ENCODE measurements around the gene KANK4. TPM values are rescaled to one million over a fixed set of nuclear protein-coding genes. Genes with fewer than 3 reads are reported as not detected.

KANK4 gene
- polyA plus RNA-seq, 3 donors, result 1.9 to 8.1 (median 2.4) TPM

DNA sequence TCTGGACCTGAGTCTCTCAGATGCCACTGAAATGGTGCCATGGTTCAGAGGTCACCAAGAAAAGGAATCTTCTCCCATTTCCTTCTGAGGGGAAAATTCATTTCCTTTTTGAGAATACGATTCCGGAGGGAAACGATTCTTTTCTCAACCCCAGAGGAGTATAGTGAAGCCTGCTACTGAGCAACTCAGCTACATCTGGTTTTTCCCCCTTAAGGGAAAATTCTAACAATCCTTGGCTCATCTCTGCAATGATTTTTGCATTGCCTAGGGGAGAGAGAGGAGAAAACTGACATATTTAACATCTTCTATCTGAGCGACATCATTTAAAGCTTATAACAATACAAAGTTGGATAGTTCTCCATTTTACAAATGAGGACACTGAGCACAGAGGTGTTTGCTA lies 22.4 kb upstream of the KANK4 start:
- 50 to 79% (median 76%) methylated on average over 4 of the region's 4 CpGs for whole genome bisulfite sequencing, 3 donors
- no peak overlapping the region for H3K27ac ChIP-seq (ENCODE audit: low read depth, low read length)

DNA sequence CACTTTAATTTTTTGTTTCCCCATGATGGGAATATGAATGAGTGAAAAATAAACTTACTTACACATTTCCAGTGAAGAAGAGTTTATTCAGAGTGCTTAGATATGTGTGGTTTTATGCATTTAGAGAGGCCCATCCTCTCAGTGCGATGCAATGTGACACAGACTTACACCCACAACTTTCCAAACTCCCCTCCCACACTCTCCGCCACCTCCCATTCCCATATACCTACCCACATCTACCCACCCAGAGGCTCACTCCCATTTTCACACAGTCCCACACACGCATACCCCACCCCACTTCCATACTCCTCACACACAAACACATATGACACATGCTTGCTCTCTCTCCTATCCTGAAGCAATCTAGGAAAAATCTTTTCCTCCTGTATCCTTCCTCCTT lies 21.9 kb upstream of the KANK4 start:
- no peak overlapping the region for H3K27ac ChIP-seq (ENCODE audit: low read depth, low read length)
- WGBS, 3 donors, result 95 to 99% (median 96%) methylated on average over 3 of the region's 3 CpGs

DNA sequence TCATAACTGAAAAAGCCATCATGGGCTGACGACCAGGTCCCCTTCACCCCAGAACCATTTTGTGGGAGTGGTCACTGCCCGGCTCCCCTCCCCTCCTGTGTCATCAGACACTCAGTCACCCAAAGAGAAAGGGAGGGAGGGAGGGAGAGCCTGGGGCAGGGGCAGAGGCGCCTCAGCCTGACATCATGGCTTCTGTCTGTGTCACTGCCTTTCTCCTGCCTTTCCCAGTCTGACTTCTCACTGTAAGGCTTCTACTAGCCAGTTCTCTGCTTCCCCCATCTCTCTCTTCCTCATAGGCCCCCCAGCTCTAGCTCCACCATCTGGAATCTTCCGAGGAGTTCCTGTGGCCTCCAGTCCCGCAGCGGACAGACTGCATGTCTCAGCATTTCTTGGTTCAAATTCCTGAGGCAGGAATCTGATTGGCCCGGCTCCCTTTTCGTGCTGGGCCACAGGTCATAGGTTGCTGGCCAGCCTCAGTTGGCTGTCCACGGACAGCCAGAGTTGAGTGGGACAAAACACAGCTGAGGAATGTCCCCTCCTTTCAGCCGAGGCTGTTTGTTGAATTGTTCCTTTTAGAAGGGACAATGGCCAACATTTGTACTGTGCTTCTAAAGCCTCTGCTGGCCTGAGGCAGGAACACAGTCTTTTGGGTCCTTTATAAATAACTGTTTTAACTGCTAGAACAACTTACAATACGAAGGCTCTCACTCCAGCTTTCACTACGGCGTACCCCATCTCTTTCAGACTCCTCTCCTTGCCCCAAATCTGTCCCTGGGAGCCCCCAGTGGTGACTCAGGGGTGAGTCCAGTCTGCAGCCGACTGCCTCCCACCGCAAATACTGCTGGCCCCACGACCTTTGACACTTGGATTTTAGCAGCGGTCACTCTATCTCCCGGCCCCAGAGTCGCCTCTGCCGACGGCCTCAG lies 18.7 kb upstream of the KANK4 start:
- WGBS, 3 donors, result 51 to 60% (median 59%) methylated on average over 21 of the region's 21 CpGs
- no peak overlapping the region for H3K27ac ChIP-seq (ENCODE audit: low read depth, low read length)

DNA sequence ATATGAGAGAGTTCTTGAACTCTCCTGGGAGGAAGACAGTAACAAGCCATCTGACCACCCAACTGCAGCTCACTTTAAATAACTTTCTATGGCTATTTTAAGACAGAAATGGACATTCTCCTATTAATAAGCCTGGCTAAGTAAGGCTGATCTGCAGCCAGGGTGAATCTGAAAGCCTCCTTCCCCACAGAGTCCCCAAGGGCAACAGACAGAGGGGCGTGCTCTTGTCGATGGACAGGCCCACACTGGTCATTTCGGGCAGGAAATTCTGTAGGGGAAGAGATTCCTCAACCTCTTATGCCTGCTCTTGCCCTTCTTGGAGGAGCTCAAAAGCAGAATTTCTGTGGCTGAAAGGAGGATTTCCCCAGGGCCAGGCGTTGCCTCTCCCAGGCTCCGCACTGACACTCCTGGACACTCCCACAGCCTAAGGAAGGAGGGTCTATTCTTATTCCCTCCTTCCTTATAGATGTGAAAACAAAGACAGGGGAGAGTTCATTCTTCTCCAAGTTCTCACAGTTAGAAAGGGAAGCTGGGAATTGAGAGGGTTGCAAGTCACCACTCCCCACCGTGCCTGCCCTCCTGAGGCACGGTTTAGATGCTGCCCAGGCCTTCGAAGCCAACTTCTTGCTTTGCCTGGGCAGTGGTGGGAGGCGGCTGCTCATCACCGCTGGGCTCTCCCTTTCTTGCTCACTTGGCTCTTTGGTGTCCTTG lies 17.9 kb upstream of the KANK4 start:
- H3K27ac ChIP-seq (ENCODE audit: low read depth, low read length), result no peak overlapping the region
- 51 to 74% (median 54%) methylated on average over 10 of the region's 10 CpGs for WGBS, 3 donors

DNA sequence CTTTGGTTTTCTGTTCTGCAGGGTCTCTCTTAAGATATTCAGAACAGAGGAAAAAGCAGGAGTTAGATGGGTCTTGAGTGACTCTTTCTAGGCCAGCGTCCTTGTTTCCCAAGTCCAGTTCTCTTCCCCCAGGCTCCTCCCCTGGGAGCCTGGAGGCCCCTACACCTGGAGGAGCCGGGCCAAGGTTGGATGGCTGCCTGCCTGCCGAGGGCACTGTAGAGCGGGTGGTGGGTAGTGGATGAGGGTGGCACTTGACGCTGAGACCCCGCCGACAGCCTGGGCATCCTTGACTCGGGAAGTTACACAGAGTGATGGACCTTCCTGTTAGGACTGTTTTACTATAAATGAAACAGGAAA lies 17.4 kb upstream of the KANK4 start:
- 51 to 63% (median 61%) methylated on average over 8 of the region's 8 CpGs for WGBS, 3 donors
- H3K27ac ChIP-seq (ENCODE audit: low read depth, low read length), result no peak overlapping the region

DNA sequence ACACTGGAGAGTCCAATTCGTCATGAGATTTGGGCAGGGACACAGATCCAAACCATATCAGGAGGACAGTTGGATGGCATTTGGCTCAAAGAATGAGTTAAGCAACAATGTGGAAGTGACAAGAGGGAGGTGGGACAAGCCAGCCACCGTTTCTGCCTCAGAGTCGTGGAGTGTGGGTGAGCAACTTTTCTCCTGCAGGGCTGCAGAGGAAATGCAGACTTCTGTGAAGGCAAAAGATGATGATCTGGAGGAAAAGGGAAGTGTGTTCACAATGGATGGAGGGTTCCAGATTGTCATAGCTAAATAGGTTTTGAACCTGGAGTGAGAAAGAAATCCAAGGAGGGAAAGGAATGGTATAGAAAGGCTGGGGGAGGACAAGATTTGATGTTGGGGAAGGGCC lies 16.4 kb upstream of the KANK4 start:
- 36 to 62% (median 39%) methylated on average over 3 of the region's 3 CpGs for WGBS, 3 donors
- H3K27ac ChIP-seq (ENCODE audit: low read depth, low read length), result no peak overlapping the region

DNA sequence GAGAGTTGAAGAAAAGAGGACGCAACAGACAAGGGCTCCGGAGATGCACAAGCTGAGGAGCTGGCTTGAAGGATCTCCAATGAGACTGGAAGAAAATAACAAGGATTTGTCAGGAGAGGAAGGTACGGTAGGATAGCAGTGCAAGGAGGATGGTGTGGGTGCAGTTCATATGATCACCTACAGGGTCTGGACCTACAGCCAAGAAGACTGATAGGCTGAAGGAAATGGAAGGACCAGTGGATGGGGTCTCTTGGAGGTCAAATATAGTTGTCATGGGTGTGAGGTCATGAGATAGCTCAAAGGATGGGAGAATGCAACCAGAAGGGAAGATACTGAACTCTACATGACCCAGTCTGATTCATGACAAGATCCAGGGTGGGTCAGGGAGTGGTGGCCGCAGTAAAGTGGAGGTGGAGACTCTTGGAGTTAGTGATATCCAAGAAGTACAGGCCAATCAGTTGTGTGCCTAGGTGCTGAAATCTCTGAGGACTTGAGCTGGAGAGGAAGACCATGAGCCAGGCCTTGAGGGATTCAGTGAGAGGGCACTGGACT lies 15.3 kb upstream of the KANK4 start:
- H3K27ac ChIP-seq (ENCODE audit: low read depth, low read length), result no peak overlapping the region
- WGBS, 3 donors, result 87 to 94% (median 94%) methylated on average over 4 of the region's 4 CpGs

DNA sequence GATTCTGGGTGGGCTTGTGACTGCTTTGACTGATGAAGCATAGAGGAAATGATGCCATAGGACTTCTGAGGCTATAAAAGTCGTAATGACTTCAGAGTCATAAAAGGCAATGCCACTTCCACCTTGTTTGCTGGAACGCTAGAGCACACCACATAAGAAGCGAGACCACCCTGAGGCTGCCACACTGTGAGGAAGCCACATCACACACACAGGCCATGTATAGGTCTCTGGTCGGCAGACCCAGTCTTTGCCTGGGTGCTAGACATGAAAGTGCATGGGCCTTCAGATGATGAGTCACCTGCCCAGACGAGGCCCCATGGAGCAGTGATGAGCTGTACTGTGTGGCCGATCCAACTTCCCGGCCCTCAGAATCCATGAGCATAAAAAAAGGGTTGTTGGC lies 14.2 kb upstream of the KANK4 start:
- H3K27ac ChIP-seq (ENCODE audit: low read depth, low read length), result no peak overlapping the region
- 81 to 91% (median 85%) methylated on average over 7 of the region's 7 CpGs for WGBS, 3 donors

DNA sequence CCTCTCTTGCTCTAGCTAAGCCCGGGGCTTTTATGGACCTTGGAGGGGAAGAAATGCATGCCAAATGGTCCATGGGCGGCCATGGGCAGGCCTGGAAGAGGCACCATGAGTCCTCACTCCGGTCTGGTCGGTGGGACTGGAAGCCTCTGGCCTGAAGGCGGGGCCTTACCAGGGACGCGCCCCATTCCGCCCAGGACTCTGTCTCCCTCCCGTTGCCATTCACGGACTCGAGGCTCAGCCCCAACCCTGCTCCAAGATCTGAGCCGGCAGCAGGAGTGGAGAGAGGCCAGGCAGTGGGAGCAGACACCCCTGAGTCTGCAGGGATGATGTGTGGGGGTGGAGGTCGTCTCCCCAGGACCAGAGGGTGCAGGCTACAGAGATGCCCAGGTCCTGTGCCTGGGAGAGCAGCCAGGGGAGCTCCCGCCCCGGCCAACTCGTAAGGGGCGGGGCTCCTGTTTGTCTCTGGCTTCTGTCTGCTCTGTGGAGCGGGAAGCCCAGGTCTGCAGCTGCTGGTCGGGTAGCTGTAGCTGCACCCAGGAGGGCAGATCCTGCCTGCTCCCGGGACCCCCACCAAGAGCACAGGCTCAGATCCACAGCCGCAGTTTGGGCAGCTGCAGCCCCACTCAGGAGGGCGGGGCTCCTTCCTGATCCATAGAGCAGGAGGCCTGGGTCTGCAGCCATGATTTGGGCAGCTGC lies 8.3 kb upstream of the KANK4 start:
- no peak overlapping the region for H3K27ac ChIP-seq (ENCODE audit: low read depth, low read length)
- WGBS, 3 donors, result 65 to 78% (median 66%) methylated on average over 20 to 22 of the region's 22 CpGs

DNA sequence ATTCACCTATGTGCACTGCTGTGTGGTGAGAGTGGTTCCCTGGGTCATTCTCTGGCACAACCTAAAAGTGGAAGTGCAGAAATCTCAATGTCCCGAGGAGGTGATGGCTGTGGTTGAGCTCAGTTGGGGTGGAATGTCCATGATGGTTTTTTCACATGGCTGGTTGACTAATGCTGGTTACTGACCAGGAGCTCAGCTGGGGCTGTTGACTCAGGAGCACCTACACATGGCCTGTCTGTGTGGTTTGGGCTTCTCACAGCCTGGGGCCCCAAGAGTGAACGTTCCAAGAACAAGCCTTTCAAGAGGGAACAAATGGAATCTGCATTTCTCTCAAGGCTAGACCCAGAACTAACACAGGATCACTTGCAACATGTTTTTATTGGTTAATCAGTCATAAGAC lies 6.4 kb upstream of the KANK4 start:
- H3K27ac ChIP-seq (ENCODE audit: low read depth, low read length), result no peak overlapping the region
- 54 to 81% (median 69%) methylated on average over 2 of the region's 2 CpGs for WGBS, 3 donors

DNA sequence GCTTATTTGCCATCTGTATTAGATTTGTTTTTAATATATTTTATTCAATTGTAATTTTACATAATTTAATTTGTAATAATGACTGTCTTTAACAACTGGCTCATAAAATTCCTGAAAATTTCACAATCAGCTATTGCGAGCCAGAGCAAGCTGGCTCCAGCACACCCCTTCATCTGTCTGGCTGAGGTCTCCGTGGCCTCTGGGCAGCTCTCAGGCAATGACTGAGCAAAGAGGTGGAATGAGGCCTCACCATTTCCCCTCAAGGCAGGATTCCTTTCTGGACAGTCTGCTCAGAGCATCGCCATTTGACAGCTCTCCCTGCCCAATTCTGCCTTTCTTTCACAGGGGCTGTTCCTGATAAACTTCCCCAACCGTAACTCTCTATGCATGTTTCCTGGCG lies 5.8 kb upstream of the KANK4 start:
- 47 to 88% (median 49%) methylated on average over 5 of the region's 5 CpGs for WGBS, 3 donors
- no peak overlapping the region for H3K27ac ChIP-seq (ENCODE audit: low read depth, low read length)

DNA sequence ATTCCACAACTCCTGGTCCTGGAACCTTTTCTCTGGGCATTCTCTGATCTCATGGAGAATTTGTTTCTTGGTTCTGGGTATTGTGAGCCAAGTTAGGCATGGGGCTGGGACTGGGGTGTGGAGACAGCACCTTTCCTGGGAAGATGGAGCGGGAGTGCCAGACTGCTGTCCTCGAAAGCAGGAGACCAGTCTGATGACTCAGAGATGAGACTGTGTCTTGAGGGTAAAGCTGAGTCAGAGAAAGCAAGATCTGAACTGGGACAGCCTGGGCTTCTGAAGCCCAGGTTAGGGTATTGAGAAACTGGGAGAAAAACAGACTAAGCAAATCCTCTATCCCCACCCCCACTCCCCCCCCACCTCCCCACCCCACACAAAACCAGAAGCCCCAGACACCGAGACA lies 2.2 kb upstream of the KANK4 start:
- H3K27ac ChIP-seq (ENCODE audit: low read depth, low read length), result no peak overlapping the region
- WGBS, 3 donors, result 71 to 97% (median 72%) methylated on average over 3 of the region's 3 CpGs

DNA sequence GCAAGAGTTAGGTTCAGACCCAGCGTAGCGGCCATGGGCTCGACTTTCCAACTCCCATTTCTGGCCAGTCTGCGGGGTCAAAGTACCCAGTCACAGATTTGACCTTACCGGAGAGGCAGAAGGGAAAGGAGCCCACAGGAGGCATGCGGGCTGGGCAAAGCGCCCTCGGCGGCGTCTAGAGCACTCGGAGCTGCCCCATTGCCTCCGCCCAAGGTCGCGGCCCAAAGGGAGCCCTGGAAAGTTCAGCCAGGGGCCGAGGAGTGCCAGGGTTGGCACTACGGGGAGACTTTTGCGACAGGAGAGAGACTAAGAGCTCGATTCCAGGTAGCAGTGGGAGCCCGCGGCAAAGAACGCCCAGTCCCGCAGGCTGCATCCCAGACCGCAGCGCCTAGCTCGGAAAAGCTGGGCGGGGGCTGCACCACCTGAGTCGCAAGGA lies 896 bp downstream of the KANK4 start:
- WGBS, 3 donors, result 14 to 25% (median 17%) methylated on average over 27 of the region's 27 CpGs
- no peak overlapping the region for H3K27ac ChIP-seq (ENCODE audit: low read depth, low read length)

DNA sequence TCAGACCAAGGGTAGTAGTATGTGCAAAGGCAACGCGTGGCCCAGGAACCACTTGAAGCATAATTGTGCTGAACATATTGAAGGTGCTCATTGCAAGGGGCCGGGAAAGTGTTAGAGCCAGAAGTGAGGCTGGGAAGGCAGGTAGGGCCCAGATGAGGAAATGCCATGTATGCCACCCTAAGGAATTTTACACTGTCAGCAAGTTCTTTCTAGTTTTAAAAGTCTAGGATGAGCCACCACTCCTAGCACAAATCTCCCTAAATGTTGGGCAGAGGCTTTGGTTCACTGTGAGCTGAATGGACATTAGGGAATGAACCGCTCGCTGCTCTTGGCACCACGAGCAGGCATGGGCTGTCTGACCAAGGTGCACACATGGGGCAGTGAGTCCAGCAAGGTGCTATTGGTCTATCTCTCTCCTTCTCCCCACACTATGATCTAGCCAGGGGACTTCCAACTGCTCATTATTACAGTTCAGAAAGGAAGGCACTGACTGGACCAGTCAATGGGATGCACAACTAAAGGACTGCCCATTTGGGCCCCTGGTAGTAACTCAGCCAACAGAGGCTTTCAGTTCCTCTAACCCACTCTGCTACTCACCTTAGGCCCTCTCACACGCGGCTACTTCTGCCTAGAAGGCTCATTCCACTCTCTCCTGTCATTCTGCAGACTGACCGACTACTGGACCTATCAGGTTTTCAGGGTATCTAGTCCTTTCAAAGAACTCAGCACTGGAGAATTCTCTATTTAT lies 2.0 kb downstream of the KANK4 start:
- 60 to 96% (median 93%) methylated on average over 9 of the region's 9 CpGs for WGBS, 3 donors
- H3K27ac ChIP-seq (ENCODE audit: low read depth, low read length), result no peak overlapping the region

DNA sequence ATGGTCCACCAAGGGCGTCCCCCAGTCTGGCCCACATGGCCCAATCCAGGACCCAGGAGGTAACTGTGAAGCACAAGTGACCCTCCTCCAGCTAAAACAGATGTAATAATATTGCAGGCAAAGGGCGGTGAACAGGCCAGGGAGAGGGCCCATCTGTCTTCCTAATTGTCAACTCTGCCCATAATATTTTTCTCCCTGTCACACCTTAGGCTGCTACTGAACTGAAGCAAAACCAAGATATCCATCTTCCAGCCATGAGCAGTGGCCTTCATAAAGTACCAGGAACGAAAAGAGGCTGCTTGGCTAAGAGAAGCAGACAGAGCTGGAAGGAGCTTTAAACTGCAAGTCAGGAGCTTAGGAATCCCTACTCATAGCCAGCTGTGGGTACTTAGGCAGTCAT lies 3.1 kb downstream of the KANK4 start:
- no peak overlapping the region for H3K27ac ChIP-seq (ENCODE audit: low read depth, low read length)
- 50 to 84% (median 81%) methylated on average over 3 of the region's 3 CpGs for WGBS, 3 donors

DNA sequence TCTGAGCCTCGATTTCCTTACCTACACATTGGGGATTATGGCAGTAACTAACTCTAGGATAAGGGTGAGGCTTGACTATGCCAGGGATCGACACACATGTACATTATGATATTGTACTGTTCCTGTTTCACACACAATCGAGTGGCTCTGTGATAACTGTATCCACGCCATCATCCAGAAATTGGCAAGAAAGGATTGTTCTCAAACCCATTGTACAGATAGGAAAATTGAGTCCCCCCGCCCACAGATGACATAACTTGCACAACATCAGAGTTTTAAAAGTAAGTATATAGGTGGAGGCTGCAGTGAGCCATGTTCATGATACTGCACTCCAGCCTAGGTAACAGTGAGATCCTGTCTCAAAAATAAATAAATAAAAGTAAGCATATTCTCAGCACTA lies 3.8 kb downstream of the KANK4 start:
- H3K27ac ChIP-seq (ENCODE audit: low read depth, low read length), result no peak overlapping the region
- WGBS, 3 donors, result 76 to 91% (median 85%) methylated on average over 5 of the region's 5 CpGs

DNA sequence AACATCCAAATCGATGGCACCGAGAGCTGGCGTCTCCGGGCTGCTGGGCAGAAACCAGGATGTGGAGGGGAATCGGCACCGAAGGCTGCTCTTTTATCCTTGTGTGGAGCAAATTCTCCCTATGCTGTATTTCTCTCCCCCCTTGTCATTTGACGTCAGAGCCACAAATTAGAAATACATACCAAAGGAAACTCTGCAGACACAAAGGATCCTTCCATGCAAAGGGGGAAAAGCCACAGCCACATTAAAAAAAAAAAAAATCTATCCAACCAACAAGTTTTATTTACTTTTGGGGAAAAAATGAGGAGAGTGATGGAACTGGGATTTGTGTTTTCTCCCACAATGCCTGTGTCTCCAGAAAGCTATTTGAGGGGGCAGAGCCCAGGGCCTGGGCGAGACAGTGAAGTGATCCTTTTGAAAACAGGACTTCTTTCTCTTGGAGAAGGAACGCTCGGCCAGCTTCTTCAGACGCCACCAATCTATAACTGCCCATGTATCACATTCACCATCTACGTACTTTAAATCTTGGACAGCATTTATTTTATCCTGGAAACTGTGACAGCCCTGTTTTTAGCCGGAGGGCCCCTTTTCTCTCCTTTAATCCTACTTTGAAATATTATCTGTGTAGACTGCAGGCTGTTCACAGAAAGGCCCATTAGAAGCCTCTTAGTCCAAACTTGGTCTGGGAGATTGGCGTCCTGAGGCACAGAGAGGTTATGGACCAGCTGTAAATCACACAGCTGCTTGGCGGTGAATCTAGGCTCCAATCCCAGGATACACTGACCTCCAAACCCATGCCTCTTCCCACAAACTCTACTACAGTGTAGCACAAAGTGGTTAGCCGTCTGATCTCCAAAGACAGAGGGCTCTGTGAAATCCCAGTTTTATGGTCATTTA lies 4.5 kb downstream of the KANK4 start:
- no peak overlapping the region for H3K27ac ChIP-seq (ENCODE audit: low read depth, low read length)
- 84 to 89% (median 86%) methylated on average over 16 of the region's 16 CpGs for WGBS, 3 donors
